Ovary (tissue), 9 donors: ENCODE measurements around the gene KCNK13. TPM values are rescaled to one million over a fixed set of nuclear protein-coding genes. Genes with fewer than 3 reads are reported as not detected.

Experiments
- DNase-seq, 5 donors: peaks; one replicate each; pipeline ENCODE4 v3.0.0-alpha.2; 2019 to 2020
- H3K27ac ChIP-seq, 2 donors: fragments of 200-600 bp; one replicate each; pipeline versions ENCODE4 v1.5.1 to v1.8.0; 2019 to 2022
- H3K27me3 ChIP-seq: fragments of 200-600 bp; one replicate; pipeline ENCODE4 v1.8.0; 2022
- H3K36me3 ChIP-seq: fragments of 200-600 bp; sonication (generic); one replicate; pipeline ENCODE4 v1.5.1; 2019
- H3K4me1 ChIP-seq: one replicate; pipeline ENCODE4 v1.8.1; 2013; ENCODE audit warnings: mild to moderate bottlenecking, moderate library complexity; ENCODE audit not compliant: insufficient read depth
- H3K4me3 ChIP-seq: fragments of 200-600 bp; sonication (generic); one replicate; pipeline ENCODE4 v1.5.1; 2017
- H3K9me3 ChIP-seq, 2 donors: fragments of 200-600 bp in 1 of 2; sonication (generic) in 1 of 2; one replicate each; pipeline versions ENCODE4 v1.5.1 to v1.8.1; 2013 to 2019; ENCODE audit warnings: mild to moderate bottlenecking in 1 of 2, moderate library complexity in 1 of 2
- CTCF ChIP-seq, 3 donors: fragments of 450-650 bp in 2 of 3; fragments of 200-600 bp in 1 of 3; IDR thresholded peaks; one replicate each; pipeline versions ENCODE4 v1.5.1 to v1.8.0; 2016 to 2022; ENCODE audit warnings: antibody characterized with exemption in 3 of 3, mild to moderate bottlenecking in 1 of 3
- EP300 ChIP-seq: sonication (generic); formaldehyde crosslinking; IDR thresholded peaks from one replicate; pipeline ENCODE4 v1.6.1; 2017; ENCODE audit warnings: antibody characterized with exemption
- POLR2A ChIP-seq: fragments of 450-650 bp; IDR thresholded peaks from one replicate; pipeline ENCODE4 v1.6.1; 2017; ENCODE audit warnings: antibody characterized with exemption, mild to moderate bottlenecking, moderate library complexity
- WGBS, 3 donors: extraction: QIAGEN DNeasy Blood & Tissue Kit in 1 of 3; methylation state at CpG; one replicate each; pipeline versions ENCODE4 v1.1.5 to v1.1.7; 2013 to 2017; 5-methylcytosine and 5-hydroxymethylcytosine counted together
- intact Hi-C, 4 donors: fragments of 100-400 bp; cut with DNase I; formaldehyde crosslinking; loops; one replicate each; pipeline versions ENCODE4 v1.11.0 to v1.15.1; 2022 to 2023
- polyA plus RNA-seq, 2 donors: library from polyadenylated mRNA; stranded (reverse); fragments of 200-250 nt in 1 of 2; fragments of 350-450 nt in 1 of 2; fragmentation: Illumina TruSeq in 1 of 2; extraction: RNeasy Lipid Tissue Mini Kit (QIAGEN cat#74804) in 1 of 2; gene quantifications; one replicate each; pipeline ENCODE4 v1.2.3, GENCODE V29; 2013 to 2014
- total RNA-seq, 7 donors: library from RNA; depleted of rRNA in 2 of 7; stranded (reverse); fragments of >200 nt in 2 of 7; fragmentation: NEBNext Ultra II Directional in 3 of 7; extraction: Animal tissue kit (Norgen Biotek cat#: 25700) in 3 of 7; gene quantifications; one replicate each; pipeline versions ENCODE4 v1.1.0 to v1.2.4, GENCODE V29; 2016 to 2023
- donor health status: DM: no; HTN: no; CAD: no; lungs with moderate emphysema.
- donor health status: DM: no; HTN: no; CAD: no.
- donor health status: Bipolar disorder and iron deficiency.
- donor health status: DM: yes; HTN: yes; CAD: no.
- donor health status: DM: no; HTN: no; CAD: no.
- donor health status: DM: yes; HTN: yes; CAD: no.

The KCNK13 gene
- total and polyA plus RNA-seq, 9 donors: 0.13 to 0.80 (median 0.28) TPM; not detected in 2

- H3K4me3 ChIP-seq: no peak overlapping the region
- no peaks in the 10 kb centered on the region for H3K36me3 ChIP-seq
- H3K4me1 ChIP-seq: no peaks in the 10 kb centered on the region
- no peaks in the 10 kb centered on the region for H3K9me3 ChIP-seq
- H3K27ac ChIP-seq: no peak overlapping the region
- no peak for DNase-seq
- intact Hi-C loops: no loop called here
- H3K27me3 ChIP-seq: no peaks in the 10 kb centered on the region
- TF ChIP-seq POLR2A (no peak), CTCF (IDR thresholded peaks at IDR 0.05) (no peak), EP300 (no peak)
- 97 to 98% (median 98%) methylated on average over 11 of the region's 11 CpGs for WGBS, 3 donors
Observed at GRCh38 chr14:90039253-90040010, 22.4 kb upstream of the KCNK13 start.

- no peak for DNase-seq
- 69 to 74% (median 69%) methylated on average over 3 of the region's 3 CpGs for WGBS, 3 donors
- no peaks in the 10 kb centered on the region for H3K4me1 ChIP-seq
- TF ChIP-seq POLR2A (no peak), CTCF (IDR thresholded peaks at IDR 0.05) (no peak), EP300 (no peak)
- intact Hi-C loops: no loop called here
- no peaks in the 10 kb centered on the region for H3K27me3 ChIP-seq
- no peaks in the 10 kb centered on the region for H3K36me3 ChIP-seq
- no peaks in the 10 kb centered on the region for H3K9me3 ChIP-seq
- H3K4me3 ChIP-seq: no peak overlapping the region
- H3K27ac ChIP-seq: no peak overlapping the region
Observed at GRCh38 chr14:90040411-90040810, 21.4 kb upstream of the KCNK13 start.

DNA sequence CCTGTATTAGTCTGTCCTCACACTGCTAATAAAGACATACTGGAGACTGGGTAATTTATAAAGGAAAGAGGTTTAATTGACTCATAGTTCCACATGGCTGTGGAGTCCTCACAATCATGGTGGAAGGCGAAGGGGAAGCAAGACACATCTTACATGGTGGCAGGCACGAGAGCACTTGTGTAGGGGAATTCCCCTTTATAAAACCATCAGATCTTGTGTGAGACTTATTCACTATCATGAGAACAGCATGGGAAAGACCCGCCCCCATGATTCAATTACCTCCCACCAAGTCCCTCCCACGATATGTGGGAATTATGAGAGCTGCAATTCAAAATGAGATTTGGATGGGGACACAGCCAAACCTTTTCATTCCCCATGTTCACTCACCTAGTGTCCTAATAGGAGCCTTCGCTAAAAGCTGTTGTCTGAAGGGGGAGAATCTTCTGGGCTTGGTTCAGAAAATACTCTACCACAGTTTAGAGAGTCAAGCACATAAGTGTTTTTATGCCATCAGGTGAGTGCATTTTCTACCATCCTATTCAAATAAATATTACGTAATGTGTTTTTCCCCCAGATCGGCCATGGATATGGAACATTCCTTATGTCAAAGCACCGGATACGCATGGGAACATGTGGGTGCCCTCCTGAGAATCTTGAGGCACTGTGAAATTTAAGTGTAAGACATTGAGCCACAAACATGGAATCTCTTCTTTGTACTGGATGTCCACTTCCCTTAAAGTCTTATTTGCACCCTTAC, 19.1 kb upstream of the KCNK13 start:
- Histone ChIP-seq H3K36me3 (no peaks in the 10 kb centered on the region), H3K4me1 (no peaks in the 10 kb centered on the region), H3K4me3 (no peak overlapping the region), H3K9me3 (no peaks in the 10 kb centered on the region), H3K27ac (no peak overlapping the region), H3K27me3 (no peaks in the 10 kb centered on the region)
- no peak for DNase-seq
- no peak for TF ChIP-seq POLR2A
- TF ChIP-seq CTCF (IDR thresholded peaks at IDR 0.05): no peak
- no peak for TF ChIP-seq EP300
- WGBS, 3 donors: 93 to 94% (median 93%) methylated on average over 9 of the region's 9 CpGs
- intact Hi-C loops: no loop called here

DNA sequence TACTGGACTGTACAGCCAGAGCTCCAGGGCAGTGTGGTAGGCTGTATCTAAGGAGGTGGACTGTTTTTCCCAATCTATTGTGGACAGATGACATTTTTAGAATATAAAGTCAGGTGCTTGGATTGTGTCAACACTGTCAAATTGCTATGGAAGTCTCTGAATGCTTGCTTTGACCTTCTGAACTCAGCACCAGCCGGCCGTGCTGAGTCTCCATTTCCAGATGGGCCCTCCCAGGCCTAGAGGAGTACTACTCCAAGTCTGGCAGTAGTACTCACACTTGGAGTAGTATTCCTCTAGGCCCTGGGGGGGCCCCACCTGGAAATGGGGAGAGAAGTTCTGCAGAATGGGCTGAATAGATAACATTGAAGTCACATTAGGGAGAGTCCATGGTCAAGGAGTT, 16.2 kb upstream of the KCNK13 start:
- Histone ChIP-seq H3K4me1 (no peaks in the 10 kb centered on the region), H3K27me3 (no peaks in the 10 kb centered on the region), H3K9me3 (no peaks in the 10 kb centered on the region), H3K27ac (no peak overlapping the region), H3K4me3 (no peak overlapping the region), H3K36me3 (no peaks in the 10 kb centered on the region)
- TF ChIP-seq POLR2A (no peak), EP300 (no peak), CTCF (IDR thresholded peaks at IDR 0.05) (no peak)
- DNase-seq: no peak
- 37 to 66% (median 50%) methylated on average over 2 of the region's 2 CpGs for WGBS, 3 donors
- intact Hi-C loops: no loop called here
